Measurements from ENCODE around the gene C1GALT1. TPM values are rescaled to one million over a fixed set of nuclear protein-coding genes. Genes with fewer than 3 reads are reported as not detected.

The C1GALT1 gene
- total and polyA plus RNA-seq, 2 experiments from 2014 or later, result 38.7 to 71.8 TPM

DNA sequence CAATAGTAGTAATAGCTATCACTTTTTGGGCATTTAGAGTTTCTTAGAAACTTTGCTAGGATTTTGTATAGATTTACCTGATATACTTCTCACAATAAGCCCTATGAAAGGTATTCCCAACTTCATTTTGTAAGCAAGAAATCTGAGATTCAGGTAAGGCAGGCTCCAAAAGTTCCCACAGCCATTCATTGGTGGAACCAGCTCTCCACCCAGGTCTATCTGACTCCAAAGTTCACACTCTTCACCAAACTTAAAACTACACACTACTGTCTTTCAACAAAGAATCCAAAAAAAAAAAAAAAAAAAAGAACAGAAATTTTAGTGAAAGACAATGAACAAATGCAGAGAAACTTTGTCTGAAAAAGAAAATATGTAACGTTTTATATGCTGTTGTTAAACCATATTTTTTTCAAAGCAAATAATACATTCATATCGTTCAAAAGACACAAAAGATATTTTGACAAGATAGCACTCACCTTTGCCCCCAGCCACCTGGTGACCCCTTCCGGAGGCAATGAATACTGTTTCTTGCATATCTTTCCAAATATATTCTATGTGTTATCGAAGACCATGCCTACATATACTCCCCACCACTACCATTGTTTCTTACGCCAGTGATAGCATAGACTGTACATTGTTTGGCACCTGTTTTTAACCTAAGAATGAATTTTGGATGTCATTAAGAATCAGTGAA is 108.2 kb downstream of the C1GALT1 start:
- WGBS (ENCODE audit: low lambda C conversion rate, missing lambda C conversion rate), result 94% methylated on average over 5 of the region's 5 CpGs
- no peaks in the 10 kb centered on the region for H3K36me3 ChIP-seq (replicated peaks; ENCODE audit: insufficient read depth, low read depth)
- DNase-seq (ENCODE audit: low spot score), result no peak

DNA sequence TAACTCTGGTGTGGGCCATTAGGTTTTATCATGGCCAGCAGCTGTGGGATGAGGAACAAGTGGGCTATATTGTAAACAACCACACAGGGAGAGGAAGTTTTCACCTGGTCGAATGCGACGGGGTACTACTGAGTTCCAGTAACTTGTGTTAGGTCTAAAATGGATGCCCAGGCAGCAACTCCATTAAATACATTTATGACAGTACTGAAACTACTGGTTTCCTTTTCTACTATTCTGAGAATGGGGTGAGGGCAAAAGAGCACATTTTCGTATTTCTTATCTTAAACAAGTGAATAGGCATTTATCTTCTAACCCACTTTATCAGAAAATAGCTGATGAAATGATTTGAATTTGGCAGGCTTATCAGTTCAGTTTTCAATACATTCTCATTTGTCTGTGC is 109.7 kb downstream of the C1GALT1 start:
- WGBS (ENCODE audit: low lambda C conversion rate, missing lambda C conversion rate), result 61% methylated on average over 4 of the region's 4 CpGs
- H3K36me3 ChIP-seq (replicated peaks; ENCODE audit: insufficient read depth, low read depth), result no peaks in the 10 kb centered on the region

More for the DNA sequence above, 108.2 kb downstream of the C1GALT1 start:
- Histone ChIP-seq H3K27ac (no peak overlapping the region), H2AFZ (no peak overlapping the region), H3K27me3 (no peaks in the 10 kb centered on the region), H4K20me1 (ENCODE audit: insufficient read depth, poor library complexity, severe bottlenecking) (no peaks in the 10 kb centered on the region), H3K4me3 (no peak overlapping the region), H3K9me2 (replicated peaks; ENCODE audit: insufficient read depth) (no peaks in the 10 kb centered on the region), H3K79me2 (no peaks in the 10 kb centered on the region), H3K4me2 (no peak overlapping the region), H3K4me1 (ENCODE audit: insufficient read depth) (no peaks in the 10 kb centered on the region), H3K9me3 (ENCODE audit: low read depth) (no peaks in the 10 kb centered on the region)
- TF ChIP-seq, protein P1, sequence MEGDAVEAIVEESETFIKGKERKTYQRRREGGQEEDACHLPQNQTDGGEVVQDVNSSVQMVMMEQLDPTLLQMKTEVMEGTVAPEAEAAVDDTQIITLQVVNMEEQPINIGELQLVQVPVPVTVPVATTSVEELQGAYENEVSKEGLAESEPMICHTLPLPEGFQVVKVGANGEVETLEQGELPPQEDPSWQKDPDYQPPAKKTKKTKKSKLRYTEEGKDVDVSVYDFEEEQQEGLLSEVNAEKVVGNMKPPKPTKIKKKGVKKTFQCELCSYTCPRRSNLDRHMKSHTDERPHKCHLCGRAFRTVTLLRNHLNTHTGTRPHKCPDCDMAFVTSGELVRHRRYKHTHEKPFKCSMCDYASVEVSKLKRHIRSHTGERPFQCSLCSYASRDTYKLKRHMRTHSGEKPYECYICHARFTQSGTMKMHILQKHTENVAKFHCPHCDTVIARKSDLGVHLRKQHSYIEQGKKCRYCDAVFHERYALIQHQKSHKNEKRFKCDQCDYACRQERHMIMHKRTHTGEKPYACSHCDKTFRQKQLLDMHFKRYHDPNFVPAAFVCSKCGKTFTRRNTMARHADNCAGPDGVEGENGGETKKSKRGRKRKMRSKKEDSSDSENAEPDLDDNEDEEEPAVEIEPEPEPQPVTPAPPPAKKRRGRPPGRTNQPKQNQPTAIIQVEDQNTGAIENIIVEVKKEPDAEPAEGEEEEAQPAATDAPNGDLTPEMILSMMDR (IDR thresholded peaks at IDR 0.05; ENCODE audit: poor library complexity), result no peak
- no peak for TF ChIP-seq EZH2phosphoT487 (IDR thresholded peaks at IDR 0.05; ENCODE audit: low read depth, severe bottlenecking, unreplicated experiment)
- no peak for TF ChIP-seq EZH2 (IDR thresholded peaks at IDR 0.05; ENCODE audit: borderline replicate concordance)

DNA sequence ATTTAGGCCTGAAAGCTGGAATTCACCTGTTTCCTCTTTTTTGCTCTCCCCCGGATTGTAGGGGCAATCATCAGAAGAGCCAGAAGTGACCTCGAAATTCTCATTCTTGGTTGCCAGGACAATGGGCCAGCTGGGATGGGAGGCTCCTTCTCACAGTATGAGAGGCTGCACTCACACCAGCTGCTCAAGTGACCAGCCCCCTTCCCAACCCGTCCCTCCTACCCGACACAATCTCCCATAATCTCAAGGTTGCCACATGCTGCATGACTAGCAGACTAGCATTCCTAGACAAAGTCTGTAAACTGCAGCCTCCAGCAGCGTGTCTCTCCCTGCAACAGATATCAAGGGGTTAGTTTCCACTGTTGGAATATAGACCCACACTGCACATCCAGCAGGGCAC is 110.3 kb downstream of the C1GALT1 start:
- 75% methylated on average over 5 of the region's 5 CpGs for WGBS (ENCODE audit: low lambda C conversion rate, missing lambda C conversion rate)

More for the DNA sequence above, 109.7 kb downstream of the C1GALT1 start:
- H3K4me1 ChIP-seq (ENCODE audit: insufficient read depth), result no peaks in the 10 kb centered on the region
- TF ChIP-seq, protein P1 (IDR thresholded peaks at IDR 0.05; ENCODE audit: poor library complexity), result no peak
- TF ChIP-seq EZH2phosphoT487 (IDR thresholded peaks at IDR 0.05; ENCODE audit: low read depth, severe bottlenecking, unreplicated experiment), result no peak
- no peak for TF ChIP-seq EZH2 (IDR thresholded peaks at IDR 0.05; ENCODE audit: borderline replicate concordance)
- H3K79me2 ChIP-seq, result no peaks in the 10 kb centered on the region
- H3K27me3 ChIP-seq, result no peaks in the 10 kb centered on the region
- no peak overlapping the region for H3K4me3 ChIP-seq
- no peak for DNase-seq (ENCODE audit: low spot score)
- no peak overlapping the region for H3K27ac ChIP-seq
- H3K9me2 ChIP-seq (replicated peaks; ENCODE audit: insufficient read depth), result no peaks in the 10 kb centered on the region
- H3K9me3 ChIP-seq (ENCODE audit: low read depth), result no peaks in the 10 kb centered on the region
- no peak overlapping the region for H3K4me2 ChIP-seq
- H2AFZ ChIP-seq, result no peak overlapping the region
- no peaks in the 10 kb centered on the region for H4K20me1 ChIP-seq (ENCODE audit: insufficient read depth, poor library complexity, severe bottlenecking)

More for the DNA sequence above, 110.3 kb downstream of the C1GALT1 start:
- no peaks in the 10 kb centered on the region for H3K79me2 ChIP-seq
- no peak overlapping the region for H3K27ac ChIP-seq
- no peaks in the 10 kb centered on the region for H3K9me2 ChIP-seq (replicated peaks; ENCODE audit: insufficient read depth)
- DNase-seq (ENCODE audit: low spot score), result no peak
- TF ChIP-seq, protein P1 (IDR thresholded peaks at IDR 0.05; ENCODE audit: poor library complexity), result no peak
- TF ChIP-seq EZH2 (IDR thresholded peaks at IDR 0.05; ENCODE audit: borderline replicate concordance), result no peak
- no peak overlapping the region for H3K4me3 ChIP-seq
- H3K4me1 ChIP-seq (ENCODE audit: insufficient read depth), result no peaks in the 10 kb centered on the region
- H3K9me3 ChIP-seq (ENCODE audit: low read depth), result no peaks in the 10 kb centered on the region
- no peaks in the 10 kb centered on the region for H3K27me3 ChIP-seq
- H3K36me3 ChIP-seq (replicated peaks; ENCODE audit: insufficient read depth, low read depth), result no peaks in the 10 kb centered on the region
- H4K20me1 ChIP-seq (ENCODE audit: insufficient read depth, poor library complexity, severe bottlenecking), result no peaks in the 10 kb centered on the region
- H2AFZ ChIP-seq, result no peak overlapping the region
- H3K4me2 ChIP-seq, result no peak overlapping the region

Data from hepatocyte (in vitro differentiated cells).